Ascending aorta (tissue), 2 donors: ENCODE measurements around the gene COA8. TPM values are rescaled to one million over a fixed set of nuclear protein-coding genes. Genes with fewer than 3 reads are reported as not detected.
"Not testable (repeated sequence)": the region's sequence is repeated elsewhere in the genome, so short reads cannot be mapped to it uniquely, and the experiment has no call there.

Experiments used
- DNase-seq, 2 donors: peaks; one replicate each; pipeline ENCODE4 v3.0.0-alpha.2; 2019; ENCODE audit warnings: low spot score in 2 of 2
- H3K27ac ChIP-seq, 2 donors: fragments of 200-600 bp; sonication (generic); one replicate each; pipeline ENCODE4 v1.5.1; 2016 to 2017; ENCODE audit warnings: mild to moderate bottlenecking in 1 of 2
- H3K27me3 ChIP-seq: fragments of 200-600 bp; sonication (generic); one replicate; pipeline ENCODE4 v1.5.1; 2017
- H3K36me3 ChIP-seq, 2 donors: fragments of 200-600 bp; sonication (generic); one replicate each; pipeline ENCODE4 v1.5.1; 2016
- H3K4me1 ChIP-seq, 2 donors: fragments of 200-600 bp; sonication (generic); one replicate each; pipeline ENCODE4 v1.5.1; 2016 to 2017; ENCODE audit warnings: mild to moderate bottlenecking in 1 of 2
- H3K4me3 ChIP-seq, 2 donors: fragments of 200-600 bp; sonication (generic); one replicate each; pipeline ENCODE4 v1.5.1; 2016 to 2017; ENCODE audit warnings: mild to moderate bottlenecking in 1 of 2
- H3K9me3 ChIP-seq, 2 donors: fragments of 200-600 bp; sonication (generic); one replicate each; pipeline ENCODE4 v1.5.1; 2016
- intact Hi-C: fragments of 100-400 bp; cut with DNase I; formaldehyde crosslinking; loops from one replicate; pipeline ENCODE4 v1.15.1; 2023
- total RNA-seq: library from RNA; depleted of rRNA; stranded (reverse); fragments of >200 nt; gene quantifications from one replicate; pipeline ENCODE4 v1.1.0, GENCODE V29; 2016
- TF ChIP-seq, protein P1 (sequence below), 3 experiments: fragments of 200-600 bp in 2 of 3; fragments of 450-650 bp in 1 of 3; sonication (generic) in 2 of 3; IDR thresholded peaks; one replicate each; pipeline ENCODE4 v1.5.1; 2016 to 2019; ENCODE audit warnings: antibody characterized with exemption in 3 of 3, mild to moderate bottlenecking in 1 of 3, moderate library complexity in 1 of 3

The COA8 gene
- total RNA-seq, 1 donor from 2014 or later = 37.7 TPM

DNA sequence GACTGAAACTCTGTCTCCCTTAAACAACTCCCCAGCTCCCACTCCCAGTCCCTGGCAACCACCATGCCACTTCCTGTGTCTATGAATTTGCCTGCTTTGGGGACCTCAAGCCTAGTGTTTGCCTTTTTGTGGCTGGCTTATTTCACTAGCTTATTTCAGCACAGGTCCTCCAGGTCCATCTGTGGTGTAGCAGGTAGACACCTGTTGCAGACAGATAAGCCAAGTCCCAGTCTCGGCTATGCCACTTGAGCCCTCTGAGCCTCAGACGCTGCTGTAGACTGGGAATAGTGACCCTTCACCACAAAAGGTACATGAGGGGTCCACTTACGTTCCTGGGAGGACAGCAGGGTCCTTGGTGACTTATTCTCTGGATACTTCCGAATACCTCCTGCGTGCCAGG, 41.9 kb downstream of the COA8 start:
- no peak overlapping the region for H3K4me3 ChIP-seq
- H3K9me3 ChIP-seq = no peaks in the 10 kb centered on the region
- peaks cover 4 to 10% of the 10 kb centered on the region in 2 donors for H3K4me1 ChIP-seq
- intact Hi-C loops = no loop called here
- no peaks in the 10 kb centered on the region for H3K36me3 ChIP-seq
- DNase-seq = no peak
- H3K27me3 ChIP-seq = no peaks in the 10 kb centered on the region
- TF ChIP-seq, protein P1, sequence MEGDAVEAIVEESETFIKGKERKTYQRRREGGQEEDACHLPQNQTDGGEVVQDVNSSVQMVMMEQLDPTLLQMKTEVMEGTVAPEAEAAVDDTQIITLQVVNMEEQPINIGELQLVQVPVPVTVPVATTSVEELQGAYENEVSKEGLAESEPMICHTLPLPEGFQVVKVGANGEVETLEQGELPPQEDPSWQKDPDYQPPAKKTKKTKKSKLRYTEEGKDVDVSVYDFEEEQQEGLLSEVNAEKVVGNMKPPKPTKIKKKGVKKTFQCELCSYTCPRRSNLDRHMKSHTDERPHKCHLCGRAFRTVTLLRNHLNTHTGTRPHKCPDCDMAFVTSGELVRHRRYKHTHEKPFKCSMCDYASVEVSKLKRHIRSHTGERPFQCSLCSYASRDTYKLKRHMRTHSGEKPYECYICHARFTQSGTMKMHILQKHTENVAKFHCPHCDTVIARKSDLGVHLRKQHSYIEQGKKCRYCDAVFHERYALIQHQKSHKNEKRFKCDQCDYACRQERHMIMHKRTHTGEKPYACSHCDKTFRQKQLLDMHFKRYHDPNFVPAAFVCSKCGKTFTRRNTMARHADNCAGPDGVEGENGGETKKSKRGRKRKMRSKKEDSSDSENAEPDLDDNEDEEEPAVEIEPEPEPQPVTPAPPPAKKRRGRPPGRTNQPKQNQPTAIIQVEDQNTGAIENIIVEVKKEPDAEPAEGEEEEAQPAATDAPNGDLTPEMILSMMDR (IDR thresholded peaks at IDR 0.05) = no peak
- H3K27ac ChIP-seq = no peak overlapping the region

- peak in 1 of 2 donors; percentile 81 for DNase-seq
- Histone ChIP-seq H3K4me1 (peaks cover 4 to 10% of the 10 kb centered on the region in 2 donors), H3K9me3 (peaks cover 0 to 6% of the 10 kb centered on the region in 2 donors), H3K36me3 (no peaks in the 10 kb centered on the region), H3K4me3 (peak overlapping the region; percentile 36 to 45), H3K27me3 (no peaks in the 10 kb centered on the region), H3K27ac (no peak overlapping the region)
- intact Hi-C loops = no loop called here
- TF ChIP-seq, protein P1 (IDR thresholded peaks at IDR 0.05) = peak in 2 of 3 experiments; percentile 21 to 42
Observed at GRCh38 chr14:103606963-103607668, 44.4 kb downstream of the COA8 start.

GRCh38 chr14:103607822-103608221, 45.1 kb downstream of the COA8 start:
- DNase-seq = no peak
- no peaks in the 10 kb centered on the region for H3K27me3 ChIP-seq
- H3K27ac ChIP-seq = no peak overlapping the region
- no peaks in the 10 kb centered on the region for H3K36me3 ChIP-seq
- peaks cover 4 to 10% of the 10 kb centered on the region in 2 donors for H3K4me1 ChIP-seq
- peak overlapping the region; percentile 36 to 45 for H3K4me3 ChIP-seq
- TF ChIP-seq, protein P1 (IDR thresholded peaks at IDR 0.05) = no peak
- intact Hi-C loops = no loop called here
- peaks cover 0 to 6% of the 10 kb centered on the region in 2 donors for H3K9me3 ChIP-seq

DNA sequence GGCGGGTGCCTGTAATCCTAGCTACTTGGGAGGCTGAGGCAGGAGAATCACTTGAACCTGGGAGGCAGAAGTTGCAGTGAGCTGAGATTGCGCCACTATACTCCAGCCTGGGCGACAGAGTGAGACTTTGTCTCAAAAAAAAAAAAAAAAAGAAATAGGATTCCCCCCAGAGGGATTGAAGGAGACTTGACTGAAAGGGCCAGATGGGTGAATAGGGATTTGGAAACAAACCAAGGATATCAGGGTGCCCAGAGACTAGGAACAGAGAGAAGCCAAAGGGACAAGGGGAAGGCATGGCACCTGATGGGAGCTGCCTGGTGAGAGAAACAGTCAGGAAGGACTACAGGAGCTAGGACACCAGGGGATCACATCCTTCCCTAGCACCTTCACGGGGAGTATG, 46.3 kb downstream of the COA8 start:
- DNase-seq, intact Hi-C loops, H3K27ac ChIP-seq, H3K4me3 ChIP-seq, H3K27me3 ChIP-seq, H3K36me3 ChIP-seq, H3K9me3 ChIP-seq: not testable (repeated sequence)
- H3K4me1 ChIP-seq = peaks cover 4 to 10% of the 10 kb centered on the region in 2 donors

GRCh38 chr14:103611215-103611614, 48.5 kb downstream of the COA8 start:
- TF ChIP-seq, protein P1 (IDR thresholded peaks at IDR 0.05) = no peak
- no peaks in the 10 kb centered on the region for H3K27me3 ChIP-seq
- DNase-seq = no peak
- peaks cover 4 to 10% of the 10 kb centered on the region in 2 donors for H3K4me1 ChIP-seq
- no peaks in the 10 kb centered on the region for H3K36me3 ChIP-seq
- H3K4me3 ChIP-seq = no peak overlapping the region
- intact Hi-C loops = no loop called here
- H3K27ac ChIP-seq = no peak overlapping the region
- peaks cover 0 to 6% of the 10 kb centered on the region in 2 donors for H3K9me3 ChIP-seq

GRCh38 chr14:103613517-103613916, 50.8 kb downstream of the COA8 start:
- no peaks in the 10 kb centered on the region for H3K36me3 ChIP-seq
- no peak overlapping the region for H3K4me3 ChIP-seq
- H3K27me3 ChIP-seq = no peaks in the 10 kb centered on the region
- H3K9me3 ChIP-seq = peaks cover 0 to 6% of the 10 kb centered on the region in 2 donors
- no peak overlapping the region for H3K27ac ChIP-seq
- H3K4me1 ChIP-seq = no peaks in the 10 kb centered on the region
- DNase-seq = no peak
- TF ChIP-seq, protein P1 (IDR thresholded peaks at IDR 0.05) = peak in 1 of 3 experiments; percentile 29
- intact Hi-C loops = no loop called here
